ENCODE measurements around the gene HARBI1. TPM values are rescaled to one million over a fixed set of nuclear protein-coding genes. Genes with fewer than 3 reads are reported as not detected.

The HARBI1 gene
- total and polyA plus RNA-seq, 4 experiments from 2014 or later, result 7.2 to 10.6 (median 9.0) TPM

DNA sequence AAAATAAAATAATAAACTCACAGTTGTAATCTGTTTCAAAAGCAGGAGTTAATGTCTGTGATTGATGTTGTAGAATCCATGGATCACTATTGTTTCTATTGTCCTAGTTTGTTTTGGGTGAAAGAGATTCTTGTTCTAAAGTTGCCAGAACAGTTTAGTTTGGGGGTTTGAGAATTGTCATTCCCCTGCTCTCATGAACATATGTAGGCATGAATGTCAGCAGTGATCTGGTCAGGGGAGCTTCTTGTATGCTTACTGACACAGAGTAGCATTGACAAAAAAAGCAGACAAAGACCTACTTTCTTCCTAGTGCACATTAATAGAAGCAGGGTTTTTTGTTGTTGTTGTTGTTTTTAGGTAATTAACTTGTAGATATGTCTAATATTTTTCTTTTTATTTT, 44.8 kb upstream of the HARBI1 start:
- ChIA-PET CTCF (ENCODE audit: partially characterized antibody) (interaction anchor here (1.2 to 1.4 kb wide), 2 partner anchors 9 to 39 kb away, joined by 3 read pairs; partner anchors contain the start of genes ARHGAP1 and ZNF408), POLR2A (ENCODE audit: partially characterized antibody) (no interaction called here)
- Histone ChIP-seq H3K27ac (ENCODE audit: low read depth, low read length) (no peak overlapping the region), H3K36me3 (ENCODE audit: insufficient read depth, low read length) (peaks cover 70% of the 10 kb centered on the region), H3K27me3 (ENCODE audit: insufficient read depth, low read length) (no peaks in the 10 kb centered on the region), H3K9me3 (ENCODE audit: control insufficient read depth in 1 of 2, low read length in 2 of 2) (no peaks in the 10 kb centered on the region), H3K4me3 (ENCODE audit: low read length in 2 of 2) (no peak overlapping the region), H3K4me1 (ENCODE audit: insufficient read depth, low read length) (no peaks in the 10 kb centered on the region)
- Mint-ChIP-seq H3K27ac (peak overlapping the region in 1 of 7 donors; percentile 12), H3K36me3 (peaks cover 48 to 81% of the 10 kb centered on the region in 2 donors), H3K27me3 (no peaks in the 10 kb centered on the region), H3K4me1 (peaks cover 0 to 2% (median under 1%) of the 10 kb centered on the region in 4 donors), H3K4me3 (no peak overlapping the region), H3K9me3 (peaks cover 0 to 1% (median 0%) of the 10 kb centered on the region in 8 donors)
- intact Hi-C loops (cut with micrococcal nuclease), result no loop called here
- no peak for DNase-seq

DNA sequence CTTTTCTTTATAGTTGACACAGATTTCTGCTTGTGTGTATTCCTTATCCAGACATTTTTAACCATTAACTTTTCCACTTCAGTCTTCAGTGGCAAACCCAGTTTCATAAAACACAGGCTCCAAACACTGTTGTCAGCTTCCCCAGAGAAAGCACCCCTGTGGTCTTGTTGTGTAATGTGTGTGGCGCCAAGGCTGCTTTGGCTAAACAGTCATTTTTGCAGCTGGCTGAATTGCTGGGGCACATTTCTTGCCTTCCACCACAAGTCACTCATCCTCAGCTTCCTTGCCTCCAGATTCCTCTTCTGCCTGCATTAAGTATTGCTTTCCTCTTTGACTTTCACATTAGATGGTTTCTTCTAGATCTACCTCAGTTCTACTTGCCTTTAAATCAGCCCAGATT, 42.9 kb upstream of the HARBI1 start:
- Mint-ChIP-seq H3K4me3 (no peak overlapping the region), H3K27ac (peak overlapping the region in 1 of 7 donors; percentile 4), H3K9me3 (no peaks in the 10 kb centered on the region), H3K4me1 (peaks cover 0 to 2% (median 0%) of the 10 kb centered on the region in 4 donors), H3K36me3 (peaks cover 51 to 76% of the 10 kb centered on the region in 2 donors), H3K27me3 (no peaks in the 10 kb centered on the region)
- intact Hi-C loops (cut with micrococcal nuclease), result no loop called here
- Histone ChIP-seq H3K4me1 (ENCODE audit: insufficient read depth, low read length) (no peaks in the 10 kb centered on the region), H3K36me3 (ENCODE audit: insufficient read depth, low read length) (peaks cover 65% of the 10 kb centered on the region), H3K4me3 (ENCODE audit: low read length in 2 of 2) (no peak overlapping the region), H3K9me3 (ENCODE audit: control insufficient read depth in 1 of 2, low read length in 2 of 2) (no peaks in the 10 kb centered on the region), H3K27ac (ENCODE audit: low read depth, low read length) (no peak overlapping the region), H3K27me3 (ENCODE audit: insufficient read depth, low read length) (no peaks in the 10 kb centered on the region)
- no peak for DNase-seq
- ChIA-PET CTCF (ENCODE audit: partially characterized antibody) (interaction anchor here (1.0 to 1.2 kb wide), 2 partner anchors 10 to 11 kb away, joined by 3 read pairs; no protein-coding TSS in a partner anchor), POLR2A (ENCODE audit: partially characterized antibody) (interaction anchor here (2.1 kb wide), 1 partner anchor 11 kb away, joined by 10 read pairs; no protein-coding TSS in a partner anchor)

DNA sequence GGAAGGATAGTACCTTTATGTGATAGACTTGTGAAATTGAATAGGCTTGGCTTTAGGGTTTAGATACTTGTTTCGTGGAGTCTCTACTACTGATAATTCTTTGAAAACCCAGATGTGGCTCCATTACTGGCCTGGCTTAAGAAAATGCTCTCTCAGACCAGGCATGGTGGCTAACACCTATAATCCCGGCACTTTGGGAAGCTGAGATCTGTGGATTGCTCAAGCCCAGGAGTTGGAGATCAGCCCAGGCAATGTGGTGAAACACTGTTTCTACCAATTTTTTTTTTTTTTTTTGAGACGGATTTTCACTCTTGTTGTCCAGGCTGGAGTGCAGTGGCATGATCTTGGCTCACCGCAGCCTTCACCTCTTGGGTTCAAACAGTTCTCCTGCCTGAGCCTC, 41.2 kb upstream of the HARBI1 start:
- intact Hi-C loops (cut with micrococcal nuclease), result no loop called here
- H3K36me3 ChIP-seq (ENCODE audit: insufficient read depth, low read length), result peaks cover 54% of the 10 kb centered on the region
- H3K4me1 ChIP-seq (ENCODE audit: insufficient read depth, low read length), result no peaks in the 10 kb centered on the region
- Mint-ChIP-seq H3K9me3 (no peaks in the 10 kb centered on the region), H3K4me1 (peaks cover 0 to 2% (median 0%) of the 10 kb centered on the region in 4 donors), H3K27ac (peak overlapping the region in 3 of 7 donors; percentile 52 to 75 (median 62)), H3K36me3 (peaks cover 44 to 67% of the 10 kb centered on the region in 2 donors), H3K4me3 (no peak overlapping the region), H3K27me3 (no peaks in the 10 kb centered on the region)
- no peak for DNase-seq
- H3K9me3 ChIP-seq (ENCODE audit: control insufficient read depth in 1 of 2, low read length in 2 of 2), result no peaks in the 10 kb centered on the region
- CTCF ChIA-PET (ENCODE audit: partially characterized antibody), result no interaction called here
- POLR2A ChIA-PET (ENCODE audit: partially characterized antibody), result interaction anchor here (0.6 kb wide), 1 partner anchor 30 kb away, joined by 3 read pairs; no protein-coding TSS in a partner anchor
- no peaks in the 10 kb centered on the region for H3K27me3 ChIP-seq (ENCODE audit: insufficient read depth, low read length)
- no peak overlapping the region for H3K4me3 ChIP-seq (ENCODE audit: low read length in 2 of 2)
- no peak overlapping the region for H3K27ac ChIP-seq (ENCODE audit: low read depth, low read length)

DNA sequence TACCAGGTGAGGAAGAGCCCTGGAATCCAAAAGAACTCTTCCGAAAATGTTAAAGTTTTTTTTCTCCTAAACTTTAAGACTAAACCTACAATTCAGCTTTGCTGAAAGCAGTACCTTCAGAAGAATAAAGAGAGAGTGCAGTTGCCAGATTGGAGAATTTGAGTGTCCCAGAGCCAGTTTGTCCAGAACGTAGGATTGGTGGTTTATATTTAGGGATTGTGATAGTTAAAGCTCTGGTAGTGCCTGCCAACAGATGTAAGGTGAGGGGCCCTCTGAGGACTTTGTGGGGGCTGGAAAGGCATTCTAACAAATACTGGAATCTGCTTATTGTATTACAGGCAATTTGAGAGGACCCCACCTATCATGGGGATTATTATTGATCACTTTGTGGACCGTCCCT, 40.2 kb upstream of the HARBI1 start:
- intact Hi-C loops (cut with micrococcal nuclease), result no loop called here
- Histone ChIP-seq H3K27ac (ENCODE audit: low read depth, low read length) (no peak overlapping the region), H3K36me3 (ENCODE audit: insufficient read depth, low read length) (peaks cover 55% of the 10 kb centered on the region), H3K9me3 (ENCODE audit: control insufficient read depth in 1 of 2, low read length in 2 of 2) (no peaks in the 10 kb centered on the region), H3K27me3 (ENCODE audit: insufficient read depth, low read length) (no peaks in the 10 kb centered on the region), H3K4me1 (ENCODE audit: insufficient read depth, low read length) (no peaks in the 10 kb centered on the region), H3K4me3 (ENCODE audit: low read length in 2 of 2) (no peak overlapping the region)
- ChIA-PET CTCF (ENCODE audit: partially characterized antibody) (interaction anchor here (1.9 kb wide), 1 partner anchor 14 kb away, joined by 10 read pairs; no protein-coding TSS in a partner anchor), POLR2A (ENCODE audit: partially characterized antibody) (no interaction called here)
- H3K4me1 Mint-ChIP-seq, result peaks cover 0 to 2% (median 0%) of the 10 kb centered on the region in 4 donors
- H3K9me3 Mint-ChIP-seq, result no peaks in the 10 kb centered on the region
- DNase-seq, result no peak
- H3K36me3 Mint-ChIP-seq, result peaks cover 41 to 67% of the 10 kb centered on the region in 2 donors
- no peak overlapping the region for H3K4me3 Mint-ChIP-seq
- no peaks in the 10 kb centered on the region for H3K27me3 Mint-ChIP-seq
- H3K27ac Mint-ChIP-seq, result peak overlapping the region in 3 of 7 donors; percentile 29 to 57 (median 51)

DNA sequence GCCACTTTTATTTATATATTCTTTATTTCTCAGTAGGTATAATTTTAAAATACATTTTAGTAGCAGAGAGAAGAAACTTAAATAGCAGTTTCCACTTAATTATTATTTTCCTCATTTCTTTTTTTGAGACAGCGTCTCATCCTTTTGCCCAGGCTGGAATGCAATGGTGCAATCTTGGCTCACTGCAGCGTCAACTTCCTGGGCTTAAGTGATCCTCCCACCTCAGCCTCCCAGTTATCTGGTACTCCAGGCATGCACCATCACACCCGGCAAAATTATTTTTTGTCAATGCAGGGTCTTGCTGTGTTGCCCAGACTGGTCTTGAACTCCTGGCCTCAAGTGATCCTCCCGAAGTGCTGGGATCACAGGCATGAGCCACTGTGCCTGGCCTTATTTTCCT, 38.6 kb upstream of the HARBI1 start:
- no peak overlapping the region for H3K4me3 ChIP-seq (ENCODE audit: low read length in 2 of 2)
- peaks cover 70% of the 10 kb centered on the region for H3K36me3 ChIP-seq (ENCODE audit: insufficient read depth, low read length)
- POLR2A ChIA-PET (ENCODE audit: partially characterized antibody), result no interaction called here
- no peaks in the 10 kb centered on the region for H3K27me3 Mint-ChIP-seq
- no peaks in the 10 kb centered on the region for H3K27me3 ChIP-seq (ENCODE audit: insufficient read depth, low read length)
- H3K27ac ChIP-seq (ENCODE audit: low read depth, low read length), result no peak overlapping the region
- no peaks in the 10 kb centered on the region for H3K9me3 ChIP-seq (ENCODE audit: control insufficient read depth in 1 of 2, low read length in 2 of 2)
- no peak for DNase-seq
- peaks cover 47 to 71% of the 10 kb centered on the region in 2 donors for H3K36me3 Mint-ChIP-seq
- CTCF ChIA-PET (ENCODE audit: partially characterized antibody), result interaction anchor here (1.9 kb wide), 1 partner anchor 16 kb away, joined by 10 read pairs; no protein-coding TSS in a partner anchor
- H3K27ac Mint-ChIP-seq, result peak overlapping the region in 2 of 7 donors; percentile 11 to 37
- H3K4me1 Mint-ChIP-seq, result peaks cover 0 to 3% (median 0%) of the 10 kb centered on the region in 4 donors
- H3K4me3 Mint-ChIP-seq, result no peak overlapping the region
- H3K9me3 Mint-ChIP-seq, result no peaks in the 10 kb centered on the region
- intact Hi-C loops (cut with micrococcal nuclease), result no loop called here
- no peaks in the 10 kb centered on the region for H3K4me1 ChIP-seq (ENCODE audit: insufficient read depth, low read length)

DNA sequence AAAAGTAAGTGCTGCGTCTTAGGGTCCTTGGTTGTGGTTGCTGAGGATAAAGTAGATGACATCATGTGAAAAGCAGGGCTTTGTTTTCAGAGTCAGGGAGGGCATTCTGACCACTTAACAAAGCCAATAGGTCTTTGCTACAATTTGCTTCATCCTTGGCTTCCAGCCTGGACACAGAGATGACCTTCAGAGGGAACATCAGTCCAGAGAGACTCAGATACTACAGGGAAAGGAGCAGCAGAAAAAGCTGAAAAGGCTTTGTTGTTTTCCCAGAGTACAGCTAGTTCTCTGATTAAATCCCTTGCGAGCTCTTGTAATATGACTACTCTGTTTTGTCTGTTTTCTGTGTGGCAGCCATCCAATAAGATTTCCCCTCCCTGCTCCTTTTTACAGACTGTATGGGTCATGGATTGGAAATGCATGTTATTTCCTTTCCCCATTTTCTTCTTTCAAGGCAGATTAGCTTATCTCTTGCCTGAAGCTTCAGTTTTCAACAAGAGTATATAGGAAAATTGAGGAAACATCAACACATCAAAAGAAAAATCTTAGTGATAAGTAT, 32.2 kb upstream of the HARBI1 start:
- CTCF ChIA-PET (ENCODE audit: partially characterized antibody), result interaction anchor here (1.5 to 1.8 kb wide), 2 partner anchors 22 to 111 kb away, joined by 3 to 6 read pairs; no protein-coding TSS in a partner anchor
- Mint-ChIP-seq H3K36me3 (peaks cover 35 to 69% of the 10 kb centered on the region in 2 donors), H3K4me1 (peaks cover 0 to 2% (median 0%) of the 10 kb centered on the region in 4 donors), H3K4me3 (no peak overlapping the region), H3K27ac (no peak overlapping the region), H3K27me3 (no peaks in the 10 kb centered on the region), H3K9me3 (no peaks in the 10 kb centered on the region)
- POLR2A ChIA-PET (ENCODE audit: partially characterized antibody), result no interaction called here
- Histone ChIP-seq H3K27me3 (ENCODE audit: insufficient read depth, low read length) (no peaks in the 10 kb centered on the region), H3K4me3 (ENCODE audit: low read length in 2 of 2) (no peak overlapping the region), H3K4me1 (ENCODE audit: insufficient read depth, low read length) (no peaks in the 10 kb centered on the region), H3K9me3 (ENCODE audit: control insufficient read depth in 1 of 2, low read length in 2 of 2) (no peaks in the 10 kb centered on the region), H3K27ac (ENCODE audit: low read depth, low read length) (no peak overlapping the region), H3K36me3 (ENCODE audit: insufficient read depth, low read length) (peaks cover 75% of the 10 kb centered on the region)
- intact Hi-C loops (cut with micrococcal nuclease), result no loop called here
- DNase-seq, result no peak

DNA sequence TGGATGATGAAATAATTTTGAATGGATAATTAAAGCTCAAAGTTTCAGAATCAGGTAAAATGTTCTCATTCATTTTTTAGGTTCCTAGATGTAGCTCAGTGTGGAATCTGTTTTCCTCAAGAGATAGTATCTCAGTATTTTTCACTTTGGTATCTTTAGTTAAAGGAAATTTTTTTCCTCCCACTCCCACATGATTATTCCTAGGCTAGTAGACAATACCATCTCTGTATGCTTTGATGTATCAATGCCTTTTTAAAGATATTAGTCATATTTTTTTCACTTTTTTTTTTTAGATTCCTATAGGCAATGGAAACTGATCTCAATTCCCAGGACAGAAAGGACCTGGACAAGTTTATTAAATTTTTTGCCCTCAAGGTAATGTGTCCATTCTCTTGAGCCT, 27.0 kb upstream of the HARBI1 start:
- no peaks in the 10 kb centered on the region for H3K4me1 ChIP-seq (ENCODE audit: insufficient read depth, low read length)
- no peaks in the 10 kb centered on the region for H3K9me3 Mint-ChIP-seq
- H3K36me3 Mint-ChIP-seq, result peaks cover 44 to 62% of the 10 kb centered on the region in 2 donors
- intact Hi-C loops (cut with micrococcal nuclease), result no loop called here
- no peaks in the 10 kb centered on the region for H3K27me3 Mint-ChIP-seq
- no peak overlapping the region for H3K4me3 ChIP-seq (ENCODE audit: low read length in 2 of 2)
- H3K4me3 Mint-ChIP-seq, result no peak overlapping the region
- peaks cover 45% of the 10 kb centered on the region for H3K36me3 ChIP-seq (ENCODE audit: insufficient read depth, low read length)
- CTCF ChIA-PET (ENCODE audit: partially characterized antibody), result no interaction called here
- no peaks in the 10 kb centered on the region for H3K27me3 ChIP-seq (ENCODE audit: insufficient read depth, low read length)
- no peaks in the 10 kb centered on the region for H3K9me3 ChIP-seq (ENCODE audit: control insufficient read depth in 1 of 2, low read length in 2 of 2)
- H3K27ac ChIP-seq (ENCODE audit: low read depth, low read length), result no peak overlapping the region
- peak overlapping the region in 1 of 7 donors; percentile 37 for H3K27ac Mint-ChIP-seq
- DNase-seq, result no peak
- POLR2A ChIA-PET (ENCODE audit: partially characterized antibody), result no interaction called here
- peaks cover 9 to 19% (median 14%) of the 10 kb centered on the region in 4 donors for H3K4me1 Mint-ChIP-seq
